Colonic mucosa (tissue), 4 donors: ENCODE data around the gene PFDN2. TPM values are rescaled to one million over a fixed set of nuclear protein-coding genes. Genes with fewer than 3 reads are reported as not detected.

Source experiments
- DNase-seq: peaks from one replicate; pipeline ENCODE4 v3.0.0-alpha.2; 2020
- H3K27ac ChIP-seq: fragments of 200-600 bp; one replicate; pipeline ENCODE4 v1.8.0; 2021
- H3K27me3 ChIP-seq: fragments of 200-600 bp; one replicate; pipeline ENCODE4 v1.8.0; 2021
- H3K36me3 ChIP-seq: fragments of 200-600 bp; one replicate; pipeline ENCODE4 v1.8.0; 2021
- H3K4me1 ChIP-seq: fragments of 200-600 bp; one replicate; pipeline ENCODE4 v1.8.0; 2021; ENCODE audit warnings: mild to moderate bottlenecking
- H3K4me3 ChIP-seq: fragments of 200-600 bp; one replicate; pipeline ENCODE4 v1.8.0; 2021
- H3K9ac ChIP-seq, 2 donors: one replicate each; pipeline ENCODE4 v1.7.0; 2013; ENCODE audit warnings: control low read depth in 2 of 2, low read depth in 2 of 2, low read length in 2 of 2
- H3K9me3 ChIP-seq: fragments of 200-600 bp; one replicate; pipeline ENCODE4 v1.8.0; 2021
- CTCF ChIP-seq: fragments of 200-600 bp; IDR thresholded peaks from one replicate; pipeline ENCODE4 v1.8.0; 2022; ENCODE audit warnings: antibody characterized with exemption, mild to moderate bottlenecking
- intact Hi-C: fragments of 100-400 bp; cut with DNase I; formaldehyde crosslinking; loops from one replicate; pipeline ENCODE4 v1.14.1; 2022
- total RNA-seq, 2 donors: library from RNA; stranded (reverse); fragmentation: NEBNext Ultra II Directional in 1 of 2; extraction: Animal tissue kit (Norgen Biotek cat#: 25700) in 1 of 2; gene quantifications; one replicate each; pipeline ENCODE4 v1.2.1, GENCODE V29; 2021
- donor health status: healthy.
- donor health status: DM: no; HTN: no; CAD: no.
- donor health status: DM: no; HTN: no; CAD: no.

The PFDN2 gene
- total RNA-seq, 2 donors from 2014 or later = 42.7 to 49.6 TPM

GRCh38 chr1:161111117-161111516, 6.7 kb downstream of the PFDN2 start:
- Histone ChIP-seq H3K9ac (no peak overlapping the region), H3K27ac (no peak overlapping the region), H3K4me1 (peaks cover under 1% of the 10 kb centered on the region), H3K9me3 (no peaks in the 10 kb centered on the region), H3K4me3 (no peak overlapping the region), H3K27me3 (no peaks in the 10 kb centered on the region), H3K36me3 (no peaks in the 10 kb centered on the region)
- TF ChIP-seq CTCF = no peak
- no peak for DNase-seq
- intact Hi-C loops = no loop called here

GRCh38 chr1:161106431-161106830, 11.4 kb downstream of the PFDN2 start:
- no peak for TF ChIP-seq CTCF

GRCh38 chr1:161100556-161100955, 17.3 kb downstream of the PFDN2 start:
- intact Hi-C loops = no loop called here
- no peaks in the 10 kb centered on the region for H3K36me3 ChIP-seq
- no peak for TF ChIP-seq CTCF

More at GRCh38 chr1:161106431-161106830, 11.4 kb downstream of the PFDN2 start:
- H3K4me1 ChIP-seq = no peaks in the 10 kb centered on the region
- H3K4me3 ChIP-seq = no peak overlapping the region
- no peaks in the 10 kb centered on the region for H3K27me3 ChIP-seq
- DNase-seq = no peak
- intact Hi-C loops = no loop called here
- no peak overlapping the region for H3K9ac ChIP-seq
- H3K9me3 ChIP-seq = no peaks in the 10 kb centered on the region
- H3K27ac ChIP-seq = no peak overlapping the region
- H3K36me3 ChIP-seq = no peaks in the 10 kb centered on the region

GRCh38 chr1:161099090-161099802, 18.6 kb downstream of the PFDN2 start:
- no peak for TF ChIP-seq CTCF
- H3K4me1 ChIP-seq = peaks cover 3% of the 10 kb centered on the region
- H3K9me3 ChIP-seq = no peaks in the 10 kb centered on the region
- no peaks in the 10 kb centered on the region for H3K36me3 ChIP-seq
- no peaks in the 10 kb centered on the region for H3K27me3 ChIP-seq
- H3K9ac ChIP-seq = peak overlapping the region in 1 of 2 donors; percentile 56
- peak overlapping the region; percentile 61 for H3K4me3 ChIP-seq
- DNase-seq = no peak
- intact Hi-C loops = loop anchor here (5.0 kb wide), 1 partner anchor 102 kb away; no protein-coding TSS in a partner anchor
- H3K27ac ChIP-seq = no peak overlapping the region

More at GRCh38 chr1:161100556-161100955, 17.3 kb downstream of the PFDN2 start:
- DNase-seq = no peak
- H3K4me3 ChIP-seq = no peak overlapping the region
- no peak overlapping the region for H3K9ac ChIP-seq
- H3K9me3 ChIP-seq = no peaks in the 10 kb centered on the region
- H3K27me3 ChIP-seq = no peaks in the 10 kb centered on the region
- no peak overlapping the region for H3K27ac ChIP-seq
- peaks cover 3% of the 10 kb centered on the region for H3K4me1 ChIP-seq

- intact Hi-C loops = loop anchor here (5.0 kb wide), 1 partner anchor 101 kb away; no protein-coding TSS in a partner anchor
- Histone ChIP-seq H3K9ac (peak within 1 kb of the TSS; percentile 56 to 80), H3K4me1 (peaks cover 3% of the 10 kb centered on the region), H3K27me3 (no peaks in the 10 kb centered on the region), H3K4me3 (peak within 1 kb of the TSS; percentile 61), H3K9me3 (no peaks in the 10 kb centered on the region), H3K27ac (peak within 1 kb of the TSS; percentile 69), H3K36me3 (no peaks in the 10 kb centered on the region)
- DNase-seq = peak; percentile 90
- TF ChIP-seq CTCF = no peak
Observed at GRCh38 chr1:161098210-161099068, 19.4 kb downstream of the PFDN2 start, which contains the start of gene KLHDC9. TSS of gene KLHDC9 (plus strand) at chr1:161098361. CDS start at chr1:161098536, 175 bp downstream.
